Activated B cell treated with CpG ODN at 0.5 μM for 24 hours (primary cell): ENCODE data around the gene SLC38A3. TPM values are rescaled to one million over a fixed set of nuclear protein-coding genes. Genes with fewer than 3 reads are reported as not detected.

Experiments used
- ATAC-seq: fragments of 200-7000 bp; cut with Tn5 transposase; one replicate; pipeline ENCODE4 v1.10.0; 2021; ENCODE audit warnings: low read depth, mild to moderate bottlenecking, moderate library complexity
- CTCF ChIA-PET: fragments of 350-600 bp; sonication (Branson Sonifier 250); formaldehyde crosslinking; loops from one replicate; lab custom pipeline; 2021; ENCODE audit warnings: antibody characterized with exemption; lab: Charles Lee
- POLR2A ChIA-PET: fragments of 350-600 bp; sonication (Branson Sonifier 250); formaldehyde crosslinking; loops from one replicate; lab custom pipeline; 2021; ENCODE audit warnings: antibody characterized with exemption; lab: Charles Lee
- DNase-seq: peaks from one replicate; pipeline ENCODE4 v3.0.0; 2022
- H3K27ac Mint-ChIP-seq: one replicate; pipeline ENCODE4 v1.8.0; 2020; ENCODE audit warnings: mixed read lengths
- H3K27me3 Mint-ChIP-seq: one replicate; pipeline ENCODE4 v1.8.0; 2021; ENCODE audit warnings: mixed read lengths
- H3K36me3 Mint-ChIP-seq: one replicate; pipeline ENCODE4 v1.8.0; 2021; ENCODE audit warnings: low read depth, mixed read lengths
- H3K4me1 Mint-ChIP-seq: one replicate; pipeline ENCODE4 v1.8.0; 2021; ENCODE audit warnings: mixed read lengths
- H3K4me3 Mint-ChIP-seq: one replicate; pipeline ENCODE4 v1.8.0; 2020; ENCODE audit warnings: mild to moderate bottlenecking, mixed read lengths
- H3K9me3 Mint-ChIP-seq: one replicate; pipeline ENCODE4 v1.8.0; 2020; ENCODE audit warnings: mixed read lengths
- intact Hi-C: fragments of 100-400 bp; cut with micrococcal nuclease; formaldehyde crosslinking; loops from one replicate; pipeline ENCODE4 v1.15.1; 2024
- total RNA-seq: library from RNA; stranded (reverse); gene quantifications from 2 replicates; pipeline ENCODE4 v1.2.3, GENCODE V29; 2022
- TF ChIP-seq, protein P1 (sequence below): fragments of 200-600 bp; IDR thresholded peaks from one replicate; pipeline ENCODE4 v1.8.0; 2022; ENCODE audit warnings: antibody characterized with exemption, mild to moderate bottlenecking

The SLC38A3 gene
- total RNA-seq, 1 donor from 2014 or later: not detected

DNA sequence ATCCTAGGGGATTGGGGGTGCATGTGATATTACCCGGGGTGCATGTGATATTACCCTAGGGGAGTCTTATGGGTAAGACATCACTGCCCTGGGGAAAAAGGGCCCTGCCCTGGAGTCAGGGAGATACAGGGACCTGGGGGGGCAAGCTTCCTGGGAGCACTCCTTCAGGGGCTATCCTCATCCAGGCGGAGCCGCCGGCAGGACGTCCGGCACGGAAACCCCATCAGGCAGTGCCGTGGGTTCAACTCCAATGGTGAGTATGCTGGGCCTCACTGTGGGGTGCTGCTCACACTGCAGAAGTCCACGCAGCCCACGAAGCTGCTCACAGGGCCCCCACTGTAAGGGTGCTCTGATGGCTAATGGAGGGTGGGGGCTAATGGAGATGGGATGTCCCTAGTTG is 19.0 kb upstream of the SLC38A3 start:
- no peak for ATAC-seq
- Mint-ChIP-seq H3K27me3 (peaks cover 4% of the 10 kb centered on the region), H3K4me3 (no peak overlapping the region), H3K9me3 (no peaks in the 10 kb centered on the region), H3K4me1 (no peaks in the 10 kb centered on the region), H3K36me3 (no peaks in the 10 kb centered on the region), H3K27ac (no peak overlapping the region)
- TF ChIP-seq, protein P1, sequence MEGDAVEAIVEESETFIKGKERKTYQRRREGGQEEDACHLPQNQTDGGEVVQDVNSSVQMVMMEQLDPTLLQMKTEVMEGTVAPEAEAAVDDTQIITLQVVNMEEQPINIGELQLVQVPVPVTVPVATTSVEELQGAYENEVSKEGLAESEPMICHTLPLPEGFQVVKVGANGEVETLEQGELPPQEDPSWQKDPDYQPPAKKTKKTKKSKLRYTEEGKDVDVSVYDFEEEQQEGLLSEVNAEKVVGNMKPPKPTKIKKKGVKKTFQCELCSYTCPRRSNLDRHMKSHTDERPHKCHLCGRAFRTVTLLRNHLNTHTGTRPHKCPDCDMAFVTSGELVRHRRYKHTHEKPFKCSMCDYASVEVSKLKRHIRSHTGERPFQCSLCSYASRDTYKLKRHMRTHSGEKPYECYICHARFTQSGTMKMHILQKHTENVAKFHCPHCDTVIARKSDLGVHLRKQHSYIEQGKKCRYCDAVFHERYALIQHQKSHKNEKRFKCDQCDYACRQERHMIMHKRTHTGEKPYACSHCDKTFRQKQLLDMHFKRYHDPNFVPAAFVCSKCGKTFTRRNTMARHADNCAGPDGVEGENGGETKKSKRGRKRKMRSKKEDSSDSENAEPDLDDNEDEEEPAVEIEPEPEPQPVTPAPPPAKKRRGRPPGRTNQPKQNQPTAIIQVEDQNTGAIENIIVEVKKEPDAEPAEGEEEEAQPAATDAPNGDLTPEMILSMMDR: no peak
- intact Hi-C loops: no loop called here
- CTCF ChIA-PET: no interaction called here
- POLR2A ChIA-PET: no interaction called here
- no peak for DNase-seq

DNA sequence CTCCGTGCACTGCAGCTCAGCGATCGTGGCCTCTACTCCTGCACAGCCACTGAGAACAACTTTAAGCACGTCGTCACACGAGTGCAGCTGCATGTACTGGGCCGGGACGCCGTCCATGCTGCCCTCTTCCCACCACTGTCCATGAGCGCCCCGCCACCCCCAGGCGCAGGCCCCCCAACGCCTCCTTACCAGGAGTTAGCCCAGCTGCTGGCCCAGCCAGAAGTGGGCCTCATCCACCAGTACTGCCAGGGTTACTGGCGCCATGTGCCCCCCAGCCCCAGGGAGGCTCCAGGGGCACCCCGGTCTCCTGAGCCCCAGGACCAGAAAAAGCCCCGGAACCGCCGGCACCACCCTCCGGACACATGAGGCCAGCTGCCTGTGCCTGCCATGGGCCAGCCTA is 17.3 kb upstream of the SLC38A3 start:
- Mint-ChIP-seq H3K27ac (no peak overlapping the region), H3K9me3 (no peaks in the 10 kb centered on the region), H3K4me1 (peaks cover 3% of the 10 kb centered on the region), H3K4me3 (no peak overlapping the region), H3K27me3 (peaks cover 6% of the 10 kb centered on the region), H3K36me3 (no peaks in the 10 kb centered on the region)
- no peak for ATAC-seq
- CTCF ChIA-PET: no interaction called here
- no peak for DNase-seq
- TF ChIP-seq, protein P1: no peak
- POLR2A ChIA-PET: no interaction called here
- intact Hi-C loops: no loop called here

DNA sequence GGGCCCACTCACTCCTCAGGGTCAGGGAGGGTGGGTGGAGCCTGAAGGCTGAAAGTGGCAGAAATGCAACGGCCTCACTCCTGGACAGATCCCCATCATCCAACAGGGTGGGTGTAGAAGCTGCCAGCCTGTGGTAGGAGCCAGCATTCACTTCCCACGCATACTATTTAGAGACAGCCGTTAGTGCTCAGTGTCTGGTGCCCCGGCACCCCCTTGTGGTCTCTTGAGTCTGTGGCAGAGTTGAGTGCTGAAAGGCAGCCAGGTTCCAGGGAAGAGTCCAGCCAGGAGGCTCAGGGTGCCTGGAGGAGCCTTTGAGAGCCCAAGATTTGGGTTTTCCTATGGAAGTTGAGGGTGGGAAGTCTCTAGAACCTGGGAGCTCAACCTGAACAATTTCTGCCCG is 15.8 kb upstream of the SLC38A3 start:
- POLR2A ChIA-PET: interaction anchor here (0.9 kb wide), 1 partner anchor 86 kb away, joined by 4 read pairs; no protein-coding TSS in a partner anchor
- no peak overlapping the region for H3K27ac Mint-ChIP-seq
- H3K27me3 Mint-ChIP-seq: peaks cover 5% of the 10 kb centered on the region
- DNase-seq: no peak
- CTCF ChIA-PET: interaction anchor here (1.3 kb wide), 1 partner anchor 68 kb away, joined by 4 read pairs; no protein-coding TSS in a partner anchor
- peaks cover 9% of the 10 kb centered on the region for H3K4me1 Mint-ChIP-seq
- H3K4me3 Mint-ChIP-seq: no peak overlapping the region
- ATAC-seq: no peak
- intact Hi-C loops: loop anchor here (1.0 kb wide), 1 partner anchor 68 kb away; no protein-coding TSS in a partner anchor
- H3K36me3 Mint-ChIP-seq: no peaks in the 10 kb centered on the region
- H3K9me3 Mint-ChIP-seq: no peaks in the 10 kb centered on the region
- TF ChIP-seq, protein P1: no peak

DNA sequence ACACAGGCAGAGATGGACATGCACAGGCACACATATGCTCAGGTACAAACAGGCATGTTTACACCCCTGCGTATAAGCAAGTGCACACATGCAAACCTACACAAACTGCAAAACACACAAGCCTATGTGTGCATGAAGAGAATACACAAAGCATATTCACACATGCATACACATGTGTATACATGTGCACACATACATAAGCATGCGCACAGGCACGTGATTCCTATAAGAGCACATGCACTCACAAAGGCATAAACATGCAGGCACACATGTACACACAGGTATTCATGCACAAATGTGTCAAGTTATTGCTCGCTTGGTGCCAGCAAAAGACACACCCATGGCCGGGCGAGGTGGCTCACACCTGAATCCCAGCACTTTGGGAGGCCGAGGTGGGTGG is 15.1 kb upstream of the SLC38A3 start:
- intact Hi-C loops: loop anchor here (1.0 to 5.0 kb wide), 2 partner anchors 69 to 1173 kb away; partner anchors contain the start of gene DALRD3
- H3K9me3 Mint-ChIP-seq: no peaks in the 10 kb centered on the region
- H3K4me1 Mint-ChIP-seq: peaks cover 17% of the 10 kb centered on the region
- ChIA-PET POLR2A (interaction anchor here (0.9 kb wide), 1 partner anchor 85 kb away, joined by 4 read pairs; no protein-coding TSS in a partner anchor), CTCF (interaction anchor here (1.3 kb wide), 1 partner anchor 69 kb away, joined by 4 read pairs; no protein-coding TSS in a partner anchor)
- H3K36me3 Mint-ChIP-seq: no peaks in the 10 kb centered on the region
- no peak overlapping the region for H3K4me3 Mint-ChIP-seq
- peaks cover 9% of the 10 kb centered on the region for H3K27me3 Mint-ChIP-seq
- TF ChIP-seq, protein P1: no peak
- no peak for ATAC-seq
- H3K27ac Mint-ChIP-seq: no peak overlapping the region
- no peak for DNase-seq

DNA sequence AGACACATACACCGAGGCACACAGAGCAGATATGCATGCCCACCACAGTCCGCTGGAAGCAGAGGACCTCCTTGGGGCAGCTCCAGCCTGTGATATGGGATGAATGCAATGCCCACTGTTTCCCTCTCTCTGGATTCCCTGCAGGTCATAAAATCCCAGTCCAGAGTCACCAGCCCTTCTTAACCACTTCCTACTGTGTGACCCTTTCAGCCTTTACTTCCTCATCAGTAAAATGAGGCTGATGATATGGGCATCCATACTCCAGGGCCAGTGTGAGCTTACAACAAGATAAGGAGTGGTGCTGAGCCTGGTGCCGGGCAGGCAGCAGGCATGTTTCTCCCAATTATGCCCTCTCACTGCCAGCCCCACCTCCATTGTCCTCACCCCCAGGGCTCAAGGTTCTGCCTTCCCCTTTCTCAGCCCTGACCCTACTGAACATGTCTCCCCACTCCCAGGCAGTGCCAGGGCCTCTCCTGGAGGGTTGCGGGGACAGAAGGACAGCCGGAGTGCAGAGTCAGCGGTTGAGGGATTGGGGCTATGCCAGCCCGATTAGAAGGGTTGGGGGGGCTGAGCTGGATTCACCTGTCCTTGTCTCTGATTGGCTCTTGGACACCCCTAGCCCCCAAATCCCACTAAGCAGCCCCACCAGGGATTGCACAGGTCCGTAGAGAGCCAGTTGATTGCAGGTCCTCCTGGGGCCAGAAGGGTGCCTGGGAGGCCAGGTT is 14.0 kb upstream of the SLC38A3 start, which contains the start of gene GNAT1:
Gene GNAT1, plus strand, starts transcription at position 675 of the 725 bp plus-strand sequence. CDS start 116 bp downstream, outside the sequence.
- H3K27me3 Mint-ChIP-seq: peaks cover 11% of the 10 kb centered on the region
- TF ChIP-seq, protein P1: no peak
- ChIA-PET POLR2A (interaction anchor here (0.6 kb wide), 1 partner anchor 14 kb away, joined by 6 read pairs; the partner anchor contains the start of gene SLC38A3), CTCF (interaction anchor here (1.1 to 5.4 kb wide), 2 partner anchors 35 to 56 kb away, joined by 5 to 100 read pairs; no protein-coding TSS in a partner anchor)
- ATAC-seq (no peak), DNase-seq (no peak)
- H3K9me3 Mint-ChIP-seq: no peaks in the 10 kb centered on the region
- H3K36me3 Mint-ChIP-seq: no peaks in the 10 kb centered on the region
- intact Hi-C loops: loop anchor here (5.0 kb wide), 1 partner anchor 1174 kb away; the partner anchor contains the start of gene DALRD3
- H3K27ac Mint-ChIP-seq: no peak within 1 kb of the TSS
- peaks cover 18% of the 10 kb centered on the region for H3K4me1 Mint-ChIP-seq
- H3K4me3 Mint-ChIP-seq: no peak within 1 kb of the TSS
